GM18520 (cell line): Measurements from ENCODE around the gene TK2.
A peak's percentile ranks its signal among the peaks of the same experiment; 100 is the strongest.

Experiments
- ATAC-seq: cut with Tn5 transposase; IDR thresholded peaks from one replicate; pipeline ENCODE4 v1.9.1; 2021; ENCODE audit not compliant: unreplicated experiment

The TK2 gene

GRCh38 chr16:66547101-66547989 lies 2.6 kb downstream of the TK2 start:
- no peak for ATAC-seq

GRCh38 chr16:66544016-66544757 lies 5.7 kb downstream of the TK2 start:
- ATAC-seq = no peak

DNA sequence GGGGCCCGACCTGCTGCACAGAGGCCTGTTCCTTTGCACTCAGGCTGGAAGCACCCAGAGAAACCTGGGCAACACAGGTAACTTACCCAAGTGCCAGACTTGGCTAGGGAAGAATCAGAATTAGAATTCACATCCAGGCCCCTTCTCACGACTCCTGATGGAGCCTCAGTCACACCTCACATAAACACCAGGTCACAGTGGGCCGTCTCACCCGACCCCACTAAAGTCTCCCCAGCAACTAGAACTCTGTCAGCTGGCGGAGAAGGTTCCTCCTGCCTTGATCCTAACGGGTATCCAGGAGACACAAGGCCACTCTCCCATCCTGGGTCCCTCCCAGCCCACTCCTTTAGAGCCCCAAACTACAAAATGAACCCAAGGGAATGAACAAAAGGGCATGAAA lies 6.4 kb downstream of the TK2 start:
- no peak for ATAC-seq

- ATAC-seq = no peak
These were observed 7.5 kb downstream of the TK2 start for GRCh38 chr16:66542396-66542795.

DNA sequence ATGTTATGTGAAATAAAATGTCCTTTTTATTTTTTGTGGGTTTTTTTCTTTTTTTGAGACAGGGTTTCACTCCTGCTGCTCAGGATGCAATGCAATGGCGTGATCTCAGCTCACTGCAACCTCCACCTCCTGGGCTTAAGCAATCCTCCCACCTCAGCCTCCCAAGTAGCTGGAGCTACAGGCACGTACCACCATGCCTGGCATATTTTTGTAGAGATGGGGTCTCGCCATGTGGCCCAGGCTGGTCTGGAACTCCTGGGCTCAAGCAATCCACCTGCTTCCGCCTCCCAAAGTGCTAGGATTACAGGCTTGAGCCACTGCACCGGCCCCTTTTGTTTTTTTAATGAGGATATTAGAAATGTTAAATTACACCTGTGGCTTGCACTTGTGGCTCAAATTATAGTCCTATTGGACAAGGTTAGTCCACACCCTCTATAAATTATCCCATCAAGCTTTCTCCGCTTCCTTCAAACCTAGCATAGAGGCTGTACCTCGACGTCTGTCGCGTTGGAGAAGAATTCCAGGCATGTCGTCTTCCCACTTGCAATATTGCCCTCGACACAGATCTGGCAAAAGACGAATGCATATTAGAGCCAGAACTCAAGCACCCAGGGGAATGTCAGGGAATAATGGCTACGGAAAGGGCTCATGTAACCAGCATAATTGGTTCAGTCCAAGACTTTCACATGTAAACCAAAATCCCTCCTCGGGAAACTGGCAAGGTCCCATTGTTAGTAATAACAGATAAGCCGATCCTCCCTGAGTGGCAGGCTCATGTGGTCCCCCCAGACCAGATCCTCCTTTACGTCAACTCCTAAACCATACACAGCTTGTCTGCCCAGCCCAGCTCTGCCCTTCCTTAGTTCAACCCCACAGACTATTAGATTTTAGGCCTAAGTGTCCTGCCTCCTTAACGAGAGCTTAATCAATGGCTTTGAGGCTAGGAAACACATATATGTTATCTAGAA lies 8.2 kb downstream of the TK2 start:
- ATAC-seq = no peak

DNA sequence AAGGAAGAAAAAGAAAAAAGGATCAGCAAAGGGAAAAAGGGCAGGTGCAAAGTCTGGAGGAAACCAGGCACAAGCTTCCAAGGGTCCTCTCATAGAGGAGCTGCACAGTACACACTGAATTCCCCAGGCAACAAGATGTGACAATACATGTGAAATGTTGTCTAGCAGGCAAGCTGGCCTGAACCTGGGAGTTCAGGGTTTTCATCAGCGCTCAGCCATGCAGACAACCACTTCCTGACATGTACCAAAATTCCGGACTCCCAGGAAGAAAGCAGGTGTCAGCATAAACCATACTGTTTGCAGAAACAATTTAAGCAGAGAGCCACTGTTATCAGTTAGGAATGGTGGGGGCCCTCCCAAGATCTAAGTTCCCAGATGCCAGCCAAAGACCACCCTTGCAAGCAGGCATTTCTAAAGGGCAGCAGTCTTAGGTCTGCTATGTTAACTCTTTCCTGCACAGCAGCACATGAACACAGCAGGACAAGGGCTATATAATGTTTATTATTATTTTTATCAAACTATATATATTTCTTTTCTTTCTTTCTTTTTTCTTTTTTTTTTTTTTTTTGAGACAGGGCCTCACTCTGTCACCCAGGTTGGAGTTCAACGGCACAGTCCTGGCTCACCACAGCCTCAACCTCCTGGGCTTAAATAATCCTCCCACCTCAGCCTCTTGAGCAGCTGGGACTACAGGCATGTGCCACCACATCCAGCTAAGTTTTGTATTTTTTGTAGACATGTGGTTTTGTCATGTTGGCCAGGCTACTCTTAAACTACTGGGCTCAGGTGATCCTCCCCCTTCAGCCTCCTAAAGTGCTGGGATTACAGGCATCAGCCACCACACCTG lies 10.1 kb downstream of the TK2 start:
- ATAC-seq = no peak

DNA sequence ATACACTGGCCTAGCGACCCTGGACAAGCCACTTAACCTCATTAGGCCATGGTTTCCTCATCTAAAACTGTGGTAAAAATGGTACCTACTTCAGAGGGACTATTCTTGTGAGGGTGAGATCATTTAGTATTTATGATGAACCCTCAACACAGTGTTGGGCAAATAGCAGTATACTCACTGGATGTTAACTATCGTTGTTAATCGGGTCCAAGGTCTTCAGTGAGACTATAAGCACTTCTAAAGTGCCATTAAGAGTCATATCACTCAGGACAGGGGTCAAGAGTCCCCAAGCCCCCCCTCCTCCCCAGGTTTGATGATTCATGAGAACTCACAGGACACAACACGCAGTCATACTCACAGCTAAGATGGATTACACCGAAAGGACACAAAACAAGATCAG lies 11.0 kb downstream of the TK2 start:
- ATAC-seq = no peak

DNA sequence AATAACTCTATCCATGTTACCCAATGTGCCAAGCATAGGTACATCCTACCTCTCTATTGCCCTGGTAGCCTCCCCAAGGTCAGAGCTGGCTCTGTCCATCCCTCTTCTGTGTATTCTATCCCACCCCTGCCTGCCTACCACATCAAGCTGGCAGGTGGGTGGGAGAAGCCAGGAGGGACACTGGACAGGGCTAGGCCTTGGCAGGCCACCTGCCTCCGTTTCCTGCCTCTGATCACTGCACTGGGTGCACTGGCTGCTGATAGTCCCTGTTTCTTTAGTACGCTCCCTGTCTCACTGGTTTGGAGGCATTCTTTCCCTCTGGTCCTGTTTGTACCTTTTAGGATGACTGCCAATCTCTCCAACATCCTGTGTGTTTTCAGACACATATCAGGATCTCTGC lies 12.7 kb downstream of the TK2 start:
- ATAC-seq = no peak

GRCh38 chr16:66536525-66536924 lies 13.4 kb downstream of the TK2 start:
- ATAC-seq = no peak

- no peak for ATAC-seq
These were observed 15.5 kb downstream of the TK2 start for GRCh38 chr16:66534376-66534799.

GRCh38 chr16:66529475-66529874 lies 20.4 kb downstream of the TK2 start:
- no peak for ATAC-seq

DNA sequence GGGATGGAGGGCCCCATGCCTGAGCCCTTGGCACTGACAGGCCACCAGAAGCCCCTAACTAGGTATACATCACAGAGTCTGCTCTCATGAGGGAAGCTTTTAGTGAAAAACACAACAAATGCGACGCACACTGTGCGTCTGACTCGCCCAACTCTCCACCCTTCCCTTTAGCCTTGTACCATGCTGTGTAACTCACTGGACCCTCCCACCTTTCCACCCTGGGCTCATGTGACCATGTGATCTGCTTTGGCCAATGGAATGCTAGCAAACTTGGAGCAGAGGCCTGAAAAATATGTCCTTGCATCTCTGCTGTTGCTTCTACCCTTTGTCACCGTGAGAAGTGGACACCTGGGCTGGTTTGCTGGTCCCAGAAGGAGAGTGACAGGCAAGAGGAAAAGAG lies 21.6 kb downstream of the TK2 start:
- ATAC-seq = no peak

- ATAC-seq = no peak
These were observed 24.3 kb downstream of the TK2 start for GRCh38 chr16:66525396-66526180.

GRCh38 chr16:66524601-66525164 lies 25.2 kb downstream of the TK2 start:
- ATAC-seq = peak; percentile 47

DNA sequence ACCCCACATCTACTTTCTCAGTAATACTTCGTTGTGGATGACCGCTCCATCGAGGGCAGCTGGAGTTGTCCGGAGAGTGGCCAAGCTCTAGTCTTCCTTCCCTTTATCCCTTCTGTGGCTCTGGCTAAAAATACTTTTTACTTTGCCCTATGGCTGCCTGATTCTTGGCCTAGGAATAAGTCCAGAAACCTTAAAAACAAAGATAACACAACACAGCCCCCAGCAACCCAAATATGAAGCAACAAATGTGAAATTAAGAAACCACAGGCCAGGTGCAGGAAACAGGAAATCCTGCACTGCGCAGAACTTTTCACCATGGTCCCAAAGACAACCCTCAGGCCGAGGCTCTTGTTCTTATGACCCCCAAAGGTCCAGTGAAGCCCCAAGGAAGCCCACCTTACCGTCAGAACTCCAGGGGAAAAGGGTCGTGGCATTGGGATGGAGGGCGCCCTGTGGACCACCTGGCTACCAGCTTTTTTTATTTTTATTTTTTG lies 26.0 kb downstream of the TK2 start:
- ATAC-seq = no peak

- ATAC-seq = no peak
These were observed 26.9 kb downstream of the TK2 start for GRCh38 chr16:66522816-66523590.

DNA sequence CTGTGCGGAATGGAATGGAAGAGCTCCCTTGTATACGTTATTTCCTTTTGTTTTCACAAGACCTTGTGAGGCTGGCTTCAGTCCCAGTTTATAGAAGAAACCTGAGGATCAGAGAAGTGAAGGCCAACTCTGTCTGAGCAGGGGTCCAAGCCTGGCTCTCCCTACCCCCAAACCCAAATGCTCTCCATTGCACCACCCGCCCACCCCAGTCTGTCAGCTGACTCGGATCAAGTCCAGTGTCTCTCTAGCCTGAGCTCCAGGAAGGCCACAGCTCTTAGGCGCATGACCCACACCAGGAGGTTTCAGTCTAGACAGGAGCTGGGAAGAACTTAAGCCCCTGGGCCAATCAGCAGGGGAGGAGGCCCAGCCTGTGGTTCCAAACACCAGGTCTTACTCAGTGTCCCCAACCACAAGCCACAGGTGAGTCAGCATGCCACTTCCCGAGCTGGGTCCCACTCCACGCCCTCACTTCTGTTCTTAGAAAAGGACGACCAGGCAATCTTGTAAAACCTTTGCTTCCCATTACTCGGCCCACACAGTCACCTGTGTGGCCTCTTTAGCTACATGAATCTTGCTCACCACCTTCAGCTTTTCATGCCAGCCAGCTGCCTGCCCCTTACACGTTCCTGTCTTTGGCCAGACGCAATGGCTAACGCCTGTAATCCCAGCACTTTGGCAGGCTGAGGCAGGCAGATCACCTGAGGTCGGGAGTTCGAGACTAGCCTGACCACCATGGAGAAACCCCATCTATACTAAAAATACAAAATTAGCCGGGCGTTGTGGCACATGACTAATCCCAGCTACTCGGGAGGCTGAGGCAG lies 27.8 kb downstream of the TK2 start:
- ATAC-seq = peak; percentile 60
